Stimulated activated CD4-positive, alpha-beta T cell treated with anti-CD3 and anti-CD28 coated beads, Interleukin-1b, Interleukin-23, amount 100 ng/mL, for 48 hours (primary cell): ENCODE results near the gene SYT7.

ENCODE experiments used
- DNase-seq: peaks from one replicate; pipeline ENCODE4 v3.0.0-alpha.2; 2020

SYT7 gene

DNA sequence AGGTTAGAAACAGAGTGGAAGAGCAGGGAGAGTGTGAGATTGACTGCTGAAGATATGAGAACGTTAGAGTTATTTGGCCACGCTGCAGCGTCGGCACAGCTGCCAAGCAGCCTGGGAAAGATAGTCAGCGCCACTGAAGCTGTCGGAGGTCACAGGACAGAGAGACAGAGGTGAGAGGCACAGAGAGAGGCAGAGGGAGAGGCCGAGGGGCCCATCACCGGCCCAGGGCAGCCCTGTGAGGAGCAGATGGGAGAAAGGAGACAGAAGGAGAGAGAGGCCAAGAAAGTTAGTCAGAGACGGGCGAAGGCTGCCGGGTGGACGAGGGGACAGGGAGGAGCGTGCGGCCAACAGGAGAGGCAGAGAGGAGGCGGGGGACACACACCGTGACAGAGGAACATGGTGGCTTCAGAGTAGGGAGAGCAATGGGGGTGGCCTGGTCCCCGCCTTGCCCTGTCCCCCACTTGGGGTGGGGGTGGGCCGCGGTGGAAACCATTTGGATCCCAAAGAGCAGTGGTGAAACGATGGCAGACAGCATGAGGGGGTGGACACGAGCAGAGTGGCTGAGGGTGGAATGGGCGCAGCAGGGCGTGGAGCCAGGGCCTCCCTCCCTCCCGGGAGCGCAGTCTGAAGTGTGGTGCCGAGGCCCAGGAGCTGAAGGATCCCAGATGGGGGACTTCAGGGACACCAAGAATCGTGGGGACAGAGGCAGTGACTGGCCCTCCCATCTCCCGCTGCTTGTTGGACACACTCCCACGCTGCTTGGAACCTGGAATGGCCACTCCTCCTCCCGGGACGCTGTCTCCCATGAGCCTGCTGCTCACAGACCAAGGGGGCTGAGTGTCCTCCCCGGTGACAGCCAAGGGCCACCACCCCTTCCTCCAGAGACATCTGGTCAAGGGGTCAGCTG is 45.7 kb downstream of the SYT7 start:
- DNase-seq: no peak

DNA sequence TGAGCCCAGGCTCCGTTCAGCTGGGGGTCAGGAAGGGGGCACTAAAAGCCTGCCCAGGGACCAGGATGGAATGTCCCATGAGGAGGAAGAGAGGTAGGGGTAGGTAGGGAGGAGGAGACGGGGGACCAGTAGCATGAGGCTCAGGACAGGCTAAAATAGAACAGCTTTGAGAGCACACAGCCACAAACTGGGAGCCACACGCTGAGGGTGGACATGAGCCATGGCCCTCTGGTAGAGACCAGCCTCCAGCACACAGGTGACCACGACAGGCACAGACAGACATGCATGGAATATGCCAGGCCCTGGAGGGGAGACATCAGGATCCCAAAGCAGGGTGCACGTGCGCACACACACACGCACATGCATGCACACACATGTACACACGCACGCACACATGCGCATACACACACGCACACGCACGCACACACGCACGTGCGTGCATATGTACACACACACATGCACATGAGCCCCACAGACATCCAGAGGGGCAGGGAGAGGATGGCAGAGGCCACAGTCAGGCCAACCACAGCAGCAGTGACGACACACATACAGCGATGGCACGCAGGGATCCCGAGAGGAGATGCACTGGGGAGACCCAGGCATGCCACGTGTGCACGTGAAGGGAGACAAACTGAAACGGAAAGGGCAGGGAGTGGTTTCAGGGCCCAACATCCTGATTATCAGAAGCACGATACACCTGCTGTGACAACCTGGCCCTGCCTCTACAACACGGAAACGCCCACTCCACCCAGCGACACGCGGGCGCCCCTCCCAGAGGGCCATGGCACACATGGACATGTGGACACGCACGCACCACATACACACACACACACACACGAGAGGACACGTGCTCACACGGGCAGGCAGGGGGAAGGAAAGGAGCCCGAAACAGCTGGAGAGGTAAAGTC is 46.6 kb downstream of the SYT7 start:
- no peak for DNase-seq

DNA sequence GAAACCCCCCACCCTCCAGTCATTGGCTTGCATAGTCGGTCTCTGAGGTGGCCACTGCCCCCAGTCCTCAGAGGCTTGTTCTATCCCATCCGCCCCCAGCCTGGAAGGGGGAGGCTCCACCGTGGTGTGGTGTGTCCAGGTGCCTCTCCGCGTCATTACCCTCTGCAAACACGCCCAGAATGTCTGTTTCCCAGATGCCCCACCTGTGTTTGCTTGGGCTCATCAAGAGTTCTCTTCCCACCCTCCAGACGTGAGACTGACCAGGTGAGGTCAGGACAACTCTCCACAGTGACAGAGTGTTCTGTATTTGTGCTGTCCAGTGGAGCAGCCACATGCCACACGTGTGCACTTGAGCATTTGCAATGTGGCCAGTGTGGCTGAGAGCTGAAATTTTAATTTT is 47.5 kb downstream of the SYT7 start:
- no peak for DNase-seq

GRCh38 chr11:61533039-61533375 is 47.9 kb downstream of the SYT7 start:
- no peak for DNase-seq

- peak; percentile 41 for DNase-seq
Observed at GRCh38 chr11:61532134-61533038, 48.5 kb downstream of the SYT7 start.

- no peak for DNase-seq
Observed at GRCh38 chr11:61531044-61531443, 49.8 kb downstream of the SYT7 start.

DNA sequence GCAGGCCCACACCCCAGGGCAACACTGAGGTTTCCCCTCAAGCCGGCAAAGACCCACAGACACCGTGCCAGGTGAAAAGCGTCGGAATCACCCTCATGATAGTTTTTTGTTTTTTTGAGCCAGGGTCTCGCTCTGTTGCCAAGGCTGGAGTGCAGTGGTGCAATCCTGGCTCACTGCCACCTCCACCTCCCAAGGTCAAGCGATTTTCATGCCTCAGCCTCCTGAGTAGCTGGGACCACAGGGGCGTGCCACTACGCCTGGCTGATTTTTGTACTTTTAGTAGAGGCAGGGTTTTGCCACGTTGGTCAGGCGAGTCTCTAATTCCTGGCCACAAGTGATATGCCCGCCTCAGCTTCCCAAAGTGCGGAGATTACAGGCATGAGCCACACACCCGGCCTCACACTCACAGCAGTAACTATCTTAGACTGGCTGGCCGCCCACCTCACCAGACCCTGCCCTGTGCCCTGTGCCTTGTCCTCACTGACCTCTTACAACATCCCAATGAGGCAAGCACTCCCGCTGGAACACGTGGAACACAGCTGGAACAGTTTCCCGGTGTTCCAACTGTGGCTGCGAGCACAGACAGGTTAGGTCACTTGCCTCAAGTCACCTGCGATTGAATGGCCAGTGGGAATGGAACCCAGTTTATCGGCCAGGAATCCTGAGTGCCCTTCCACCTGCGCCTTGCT is 51.2 kb downstream of the SYT7 start:
- DNase-seq: no peak

- DNase-seq: no peak
Observed at GRCh38 chr11:61528114-61528513, 52.8 kb downstream of the SYT7 start.

- no peak for DNase-seq
Observed at GRCh38 chr11:61526956-61527731, 53.7 kb downstream of the SYT7 start.

DNA sequence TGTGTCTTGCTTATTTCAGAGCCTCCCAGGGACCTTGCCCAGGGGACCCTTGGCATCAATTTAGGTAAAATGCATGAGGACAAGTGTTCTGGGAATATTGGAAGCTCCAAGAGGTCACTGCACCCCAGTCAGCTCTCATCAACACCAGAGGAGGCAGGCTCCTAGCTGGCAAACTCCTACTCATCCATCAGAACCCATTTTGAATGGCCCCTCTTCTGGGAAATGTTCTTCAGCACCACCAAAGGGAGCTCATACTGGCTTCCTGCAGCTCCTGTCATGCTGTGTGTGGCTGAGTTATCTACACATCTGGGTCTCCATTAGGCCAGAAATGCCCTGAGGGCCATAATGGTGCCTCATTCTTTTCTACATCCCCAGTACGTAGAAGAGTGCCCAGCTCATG is 54.6 kb downstream of the SYT7 start:
- DNase-seq: no peak

- DNase-seq: no peak
Observed at GRCh38 chr11:61524963-61525587, 55.8 kb downstream of the SYT7 start.

DNA sequence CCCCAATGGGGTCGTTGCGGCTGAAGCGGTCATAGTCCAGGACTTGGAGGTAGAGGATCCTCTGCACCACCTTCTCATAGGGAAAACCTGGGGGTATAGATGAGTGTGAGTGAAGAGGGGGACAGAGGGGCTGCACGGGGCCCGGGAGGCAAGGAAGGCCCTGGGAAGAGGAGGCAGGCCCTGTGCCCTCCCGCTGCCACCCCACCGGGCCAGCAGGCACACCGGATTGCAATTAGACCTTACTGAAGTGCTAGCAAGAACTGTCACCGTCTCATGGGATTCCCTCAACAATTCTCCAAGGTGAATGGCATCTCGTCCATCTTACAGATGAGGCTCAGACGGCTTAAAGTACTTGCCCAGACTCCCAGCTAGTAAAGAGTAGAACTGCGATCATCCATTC is 56.4 kb downstream of the SYT7 start:
- no peak for DNase-seq

- DNase-seq: no peak
Observed at GRCh38 chr11:61522881-61523280, 58.0 kb downstream of the SYT7 start.

DNA sequence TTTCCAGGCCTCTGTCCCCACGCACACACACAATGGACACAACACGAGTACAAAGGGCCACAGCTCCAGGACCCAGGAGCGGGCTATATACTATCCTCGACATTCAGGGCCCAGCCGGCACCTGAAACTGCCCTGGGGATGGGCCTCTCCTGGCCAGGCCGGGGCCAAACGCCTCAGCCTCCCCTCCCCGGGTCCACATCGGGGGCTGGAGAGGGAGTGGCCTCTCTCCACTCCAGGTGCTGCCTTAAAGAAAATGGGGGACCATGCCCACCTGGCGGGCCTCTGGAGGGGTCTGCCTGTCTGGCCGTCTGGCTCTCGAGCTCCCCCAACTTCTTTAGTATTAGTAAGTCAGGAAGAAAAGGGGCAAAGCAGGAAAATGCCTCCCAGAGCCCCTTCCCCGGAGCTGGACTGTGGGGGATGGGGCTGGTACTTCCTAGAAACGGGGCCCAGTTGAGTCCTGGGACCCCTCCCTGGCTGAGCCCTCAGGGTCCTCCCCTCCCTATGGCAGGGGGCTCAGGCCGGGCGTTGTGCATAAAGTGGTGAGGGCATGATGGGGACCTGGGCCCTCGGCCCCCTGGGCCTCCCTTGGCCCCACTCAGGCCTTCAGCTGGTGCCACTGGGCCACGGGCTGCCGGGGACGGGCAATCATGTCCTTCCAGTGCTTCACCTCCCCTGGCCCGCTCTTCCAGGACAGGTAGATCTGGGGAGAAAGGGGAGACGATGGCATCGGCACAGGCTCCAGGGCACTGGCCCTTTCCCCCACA is 62.7 kb downstream of the SYT7 start:
- no peak for DNase-seq

GRCh38 chr11:61516675-61517572 is 64.0 kb downstream of the SYT7 start:
- DNase-seq: peak; percentile 35

DNA sequence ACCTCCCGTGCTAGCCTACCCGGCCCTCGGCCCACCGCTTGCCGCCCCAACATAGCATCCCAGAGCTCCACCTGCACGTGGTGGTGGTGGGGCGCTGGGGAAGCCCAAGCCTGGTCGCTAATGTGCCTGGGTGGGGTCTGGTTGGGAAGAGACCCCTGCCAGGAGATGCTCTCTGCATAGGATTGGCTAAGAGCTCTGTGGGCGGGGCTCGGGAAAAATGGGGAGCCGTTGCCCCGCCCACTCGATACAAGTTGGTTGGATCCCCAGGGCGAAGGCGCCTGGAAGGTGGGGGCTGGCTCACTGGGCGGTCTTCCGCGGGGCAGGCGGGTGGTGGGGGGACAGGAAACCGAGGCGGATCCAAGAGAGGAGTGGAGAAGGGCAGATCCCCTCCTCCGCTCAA is 64.7 kb downstream of the SYT7 start:
- DNase-seq: no peak

DNA sequence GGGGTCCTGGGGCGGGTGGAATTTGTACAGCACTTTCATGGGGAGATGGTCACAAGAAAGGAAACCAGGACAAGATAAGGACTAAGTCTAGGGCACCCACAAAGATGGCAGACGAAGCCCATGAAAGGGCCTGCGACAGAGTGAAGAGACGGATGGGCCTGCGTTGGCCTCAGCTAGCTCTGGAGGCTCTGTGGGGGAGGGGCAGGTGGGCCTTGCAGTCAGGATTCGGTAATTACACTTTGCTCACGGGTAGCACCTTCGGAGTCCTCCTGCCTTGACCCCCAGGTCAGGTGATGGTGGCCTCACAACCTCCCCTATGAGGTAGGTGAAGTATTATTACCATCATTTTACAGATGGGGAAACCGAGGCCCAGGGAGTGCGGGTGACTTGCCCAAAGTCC is 65.2 kb downstream of the SYT7 start:
- no peak for DNase-seq

GRCh38 chr11:61514050-61514917 is 66.6 kb downstream of the SYT7 start:
- DNase-seq: no peak
